Right ventricle myocardium superior (tissue), 1 donor: ENCODE measurements around the gene SF3B5. TPM values are rescaled to one million over a fixed set of nuclear protein-coding genes. Genes with fewer than 3 reads are reported as not detected.
A peak's percentile ranks its signal among the peaks of the same experiment; 100 is the strongest.
"Not testable (repeated sequence)": the region's sequence is repeated elsewhere in the genome, so short reads cannot be mapped to it uniquely, and the experiment has no call there.

Source experiments
- ATAC-seq: fragments of 200-7000 bp; cut with Tn5 transposase; one replicate; pipeline ENCODE4 v1.9.1; 2020; ENCODE audit warnings: mild to moderate bottlenecking; ENCODE audit not compliant: poor library complexity
- DNase-seq: peaks from one replicate; pipeline ENCODE4 v3.0.0-alpha.2; 2020
- intact Hi-C: fragments of 100-400 bp; cut with DNase I; formaldehyde crosslinking; loops from one replicate; pipeline ENCODE4 v1.11.2; 2022
- total RNA-seq: library from RNA; stranded (reverse); fragmentation: NEBNext Ultra II Directional; extraction: Animal tissue kit (Norgen Biotek cat#: 25700); gene quantifications from one replicate; pipeline ENCODE4 v1.2.1, GENCODE V29; 2021
- donor health status: DM: no; HTN: yes; CAD: no; lungs with severe emphysema.

The SF3B5 gene
- total RNA-seq, 1 donor from 2014 or later: 112 TPM

- no peak for ATAC-seq
- intact Hi-C loops: no loop called here
- DNase-seq: no peak
Measured at GRCh38 chr6:144113366-144113765, 18.0 kb upstream of the SF3B5 start.

GRCh38 chr6:144110210-144110609, 14.8 kb upstream of the SF3B5 start:
- DNase-seq (no peak), ATAC-seq (no peak)
- intact Hi-C loops: no loop called here

- intact Hi-C loops: loop anchor here (5.0 kb wide), 2 partner anchors 41 to 376 kb away; no protein-coding TSS in a partner anchor
Measured at GRCh38 chr6:144106206-144106605, 10.8 kb upstream of the SF3B5 start.

GRCh38 chr6:144104898-144105487, 9.6 kb upstream of the SF3B5 start:
- intact Hi-C loops: loop anchor here (2.0 to 5.0 kb wide), 3 partner anchors 42 to 377 kb away; no protein-coding TSS in a partner anchor
- DNase-seq (no peak), ATAC-seq (peak; percentile 97)

More at GRCh38 chr6:144106206-144106605, 10.8 kb upstream of the SF3B5 start:
- ATAC-seq: no peak
- no peak for DNase-seq

GRCh38 chr6:144104488-144104887, 9.1 kb upstream of the SF3B5 start:
- intact Hi-C loops: loop anchor here (2.0 kb wide), 1 partner anchor 112 kb away; no protein-coding TSS in a partner anchor
- no peak for ATAC-seq
- no peak for DNase-seq

GRCh38 chr6:144103026-144103563, 7.7 kb upstream of the SF3B5 start:
- ATAC-seq (no peak), DNase-seq (no peak)
- intact Hi-C loops: no loop called here

GRCh38 chr6:144098993-144099392, 3.6 kb upstream of the SF3B5 start:
- ATAC-seq (no peak), DNase-seq (no peak)
- intact Hi-C loops: no loop called here

- no peak for DNase-seq
- peak; percentile 3 for ATAC-seq
- intact Hi-C loops: no loop called here
Measured at GRCh38 chr6:144094731-144095133, 641 bp downstream of the SF3B5 start.

- intact Hi-C loops: no loop called here
- no peak for DNase-seq
- ATAC-seq: no peak
Measured at GRCh38 chr6:144093658-144094057, 1.7 kb downstream of the SF3B5 start.

GRCh38 chr6:144093236-144093635, 2.1 kb downstream of the SF3B5 start:
- intact Hi-C loops: no loop called here
- ATAC-seq: no peak
- DNase-seq: no peak

- DNase-seq (no peak), ATAC-seq (no peak)
- intact Hi-C loops: no loop called here
Measured at GRCh38 chr6:144090384-144090783, 5.0 kb downstream of the SF3B5 start.

- intact Hi-C loops: no loop called here
- ATAC-seq (no peak), DNase-seq (no peak)
Measured at GRCh38 chr6:144087789-144088426, 7.5 kb downstream of the SF3B5 start.

- no peak for ATAC-seq
- DNase-seq: no peak
- intact Hi-C loops: no loop called here
Measured at GRCh38 chr6:144086959-144087358, 8.4 kb downstream of the SF3B5 start.

- ATAC-seq: no peak
- intact Hi-C loops: no loop called here
- no peak for DNase-seq
Measured at GRCh38 chr6:144083172-144083571, 12.2 kb downstream of the SF3B5 start.

- ATAC-seq, DNase-seq, intact Hi-C loops: not testable (repeated sequence)
Measured at GRCh38 chr6:144082412-144082811, 13.0 kb downstream of the SF3B5 start.

GRCh38 chr6:144077871-144078270, 17.5 kb downstream of the SF3B5 start:
- no peak for ATAC-seq
- intact Hi-C loops: no loop called here
- no peak for DNase-seq

- DNase-seq: no peak
- ATAC-seq: no peak
- intact Hi-C loops: no loop called here
Measured at GRCh38 chr6:144075875-144076274, 19.5 kb downstream of the SF3B5 start.

GRCh38 chr6:144075187-144075586, 20.2 kb downstream of the SF3B5 start:
- intact Hi-C loops: no loop called here
- ATAC-seq: no peak
- DNase-seq: no peak

- ATAC-seq (no peak), DNase-seq (no peak)
- intact Hi-C loops: no loop called here
Measured at GRCh38 chr6:144073024-144073423, 22.3 kb downstream of the SF3B5 start.

- intact Hi-C loops: no loop called here
- DNase-seq: no peak
Measured at GRCh38 chr6:144069506-144069905, 25.9 kb downstream of the SF3B5 start.

More at GRCh38 chr6:144069506-144069905, 25.9 kb downstream of the SF3B5 start:
- ATAC-seq: no peak
